Limb (tissue), 2 donors: ENCODE data around the gene BEST2.

Source experiments
- DNase-seq, 2 donors: peaks; one replicate each; pipeline ENCODE4 v3.0.0-alpha.2; 2016; ENCODE audit errors: extremely low spot score in 2 of 2

Gene BEST2

DNA sequence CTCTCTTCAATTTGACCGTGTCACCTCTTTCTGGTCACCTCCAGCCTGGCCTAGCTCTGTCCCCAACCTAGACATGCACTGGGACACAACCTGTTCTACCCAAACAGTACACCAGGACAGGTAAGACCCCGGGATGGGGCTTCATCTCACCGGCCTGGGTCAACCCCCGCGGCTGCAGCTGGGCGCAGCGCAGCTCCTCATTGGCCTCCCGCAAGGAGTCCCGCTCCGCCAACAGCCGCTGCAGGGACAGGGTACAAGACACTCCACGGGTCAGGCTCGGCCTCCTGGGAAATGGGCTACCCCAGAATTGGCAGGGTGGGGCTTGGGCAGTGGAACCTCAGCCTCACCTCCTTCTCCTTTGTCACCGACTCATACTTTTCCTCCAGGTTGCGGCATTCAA is 16.1 kb downstream of the BEST2 start:
- no peak for DNase-seq

- DNase-seq = peak; percentile 29 to 58
These were observed 18.1 kb downstream of the BEST2 start for GRCh38 chr19:12769689-12770088.

DNA sequence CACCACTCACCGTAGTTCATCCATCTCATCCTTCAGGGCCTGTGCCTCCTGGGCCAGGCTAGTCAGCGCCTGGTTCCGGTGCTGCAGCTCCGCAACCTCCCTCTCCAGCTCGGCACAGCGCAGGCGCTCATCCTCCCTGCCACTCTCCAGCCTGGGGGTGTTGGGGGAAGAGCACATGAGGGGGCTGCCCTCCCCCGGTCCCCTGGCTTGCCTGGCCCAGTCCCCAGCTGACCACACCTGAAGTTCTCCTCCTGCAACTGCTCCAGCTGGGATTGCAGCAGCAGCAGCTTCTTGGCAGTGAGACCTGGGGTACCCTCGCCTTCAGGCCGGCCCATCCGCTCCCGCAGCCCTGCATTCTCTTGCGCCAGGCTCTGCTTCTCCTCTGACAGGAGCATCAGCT is 19.3 kb downstream of the BEST2 start:
- no peak for DNase-seq

DNA sequence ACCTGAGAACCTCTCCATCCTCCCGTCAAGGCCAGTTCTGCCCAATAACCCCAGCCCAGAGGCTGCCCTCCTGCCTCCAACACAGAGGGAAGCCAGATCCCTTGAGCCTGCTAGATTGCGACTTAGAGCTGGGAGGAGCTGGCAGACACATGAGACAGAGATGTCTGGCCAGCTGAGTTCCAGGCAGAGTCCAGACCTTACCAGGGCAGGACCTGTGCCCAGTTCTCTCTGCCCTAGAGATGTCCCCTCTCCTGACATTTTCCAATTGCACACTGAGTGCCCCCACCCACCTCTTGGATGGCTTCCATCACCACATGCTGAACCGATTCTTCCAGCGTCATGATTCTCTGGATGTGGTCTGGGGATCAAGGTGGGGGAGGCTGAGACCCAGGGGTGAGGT is 20.7 kb downstream of the BEST2 start:
- no peak for DNase-seq

DNA sequence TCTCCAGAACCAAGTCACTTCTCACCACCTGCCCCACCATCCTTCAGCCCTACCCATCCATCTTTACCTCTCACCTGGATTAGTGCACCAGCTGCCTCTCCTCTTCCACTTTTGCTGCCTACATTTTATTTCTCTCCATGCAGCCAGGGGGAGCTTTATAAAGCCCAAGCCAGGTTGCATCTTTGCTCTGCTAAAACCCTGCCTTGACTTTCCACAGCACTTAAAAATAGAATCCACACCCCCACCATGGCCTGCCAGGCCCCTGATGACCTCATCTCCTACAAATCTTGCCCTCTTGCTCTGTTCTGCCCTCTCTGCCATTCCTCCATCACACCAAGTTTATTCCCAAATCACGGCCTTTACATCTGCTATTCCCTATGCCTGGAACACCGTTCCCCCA is 22.0 kb downstream of the BEST2 start:
- no peak for DNase-seq

GRCh38 chr19:12774588-12775555 is 23.3 kb downstream of the BEST2 start, which contains the start of gene HOOK2:
Gene HOOK2 (minus strand): TSS chr19:12775552. CDS start chr19:12775449, 103 bp downstream.
- no peak for DNase-seq

GRCh38 chr19:12777217-12778016 is 25.8 kb downstream of the BEST2 start:
- DNase-seq = peak; percentile 88 to 92

DNA sequence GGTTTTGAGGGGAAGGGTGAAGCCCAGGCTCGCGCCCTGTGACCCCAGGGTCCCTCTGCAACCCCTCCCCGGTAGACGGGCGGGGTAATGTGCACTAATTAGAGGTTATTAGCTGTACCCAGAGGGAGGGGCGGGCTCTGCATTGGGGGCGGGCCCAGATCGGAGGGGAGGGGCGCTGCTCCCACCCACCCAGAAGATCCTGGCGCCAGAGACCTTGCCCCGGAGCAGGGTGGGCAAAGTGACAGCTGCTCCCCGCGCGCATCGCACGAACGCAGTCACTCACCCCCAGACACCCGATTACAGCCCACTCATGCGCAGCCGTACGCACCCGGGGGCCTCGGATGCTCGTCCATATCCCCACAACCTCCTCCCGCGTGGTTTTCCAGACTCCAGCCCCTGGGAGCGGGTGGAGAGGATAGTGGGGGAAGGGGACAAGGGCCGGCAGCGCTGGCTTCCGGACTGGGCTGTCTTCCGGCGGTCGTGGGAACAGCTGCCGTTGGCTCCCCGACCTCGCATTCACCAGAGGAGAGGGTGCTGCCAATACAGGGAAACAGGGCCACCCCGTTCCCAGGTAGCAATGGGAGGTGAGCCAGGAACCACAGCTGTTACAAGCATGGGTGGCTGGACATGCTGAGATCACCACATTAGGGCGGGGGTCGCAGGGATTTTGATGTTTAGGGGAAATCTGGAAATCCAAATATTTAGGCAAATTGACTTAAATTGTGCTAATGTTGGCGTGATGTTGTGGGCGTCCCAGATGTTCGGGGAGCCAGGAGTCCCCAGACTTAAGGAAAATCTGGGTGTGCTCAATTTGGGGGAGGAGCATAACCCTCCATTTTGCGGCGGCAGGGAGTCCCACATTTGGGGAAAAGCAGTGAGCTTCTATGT is 26.7 kb downstream of the BEST2 start:
- peak; percentile 69 to 86 for DNase-seq

- no peak for DNase-seq
These were observed 27.2 kb downstream of the BEST2 start for GRCh38 chr19:12778905-12779161.

- peak; percentile 87 to 88 for DNase-seq
These were observed 27.8 kb downstream of the BEST2 start for GRCh38 chr19:12779162-12779993.

DNA sequence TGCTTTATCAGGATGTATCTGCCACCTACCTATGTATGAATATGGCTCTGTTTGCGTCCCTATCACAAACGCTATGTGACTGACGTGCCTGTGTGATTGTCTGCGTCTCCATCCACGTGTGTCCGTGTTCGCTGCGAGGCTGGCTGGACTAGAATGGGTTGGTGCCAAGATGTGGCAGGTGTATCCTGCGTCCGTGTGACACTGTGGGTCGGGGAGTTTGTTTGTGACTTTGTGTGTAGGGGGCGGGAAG is 30.5 kb downstream of the BEST2 start:
- DNase-seq = no peak

- DNase-seq = peak; percentile 75 to 94
These were observed 31.1 kb downstream of the BEST2 start for GRCh38 chr19:12782424-12783290.

- DNase-seq = no peak
These were observed 31.8 kb downstream of the BEST2 start for GRCh38 chr19:12783291-12783848.

DNA sequence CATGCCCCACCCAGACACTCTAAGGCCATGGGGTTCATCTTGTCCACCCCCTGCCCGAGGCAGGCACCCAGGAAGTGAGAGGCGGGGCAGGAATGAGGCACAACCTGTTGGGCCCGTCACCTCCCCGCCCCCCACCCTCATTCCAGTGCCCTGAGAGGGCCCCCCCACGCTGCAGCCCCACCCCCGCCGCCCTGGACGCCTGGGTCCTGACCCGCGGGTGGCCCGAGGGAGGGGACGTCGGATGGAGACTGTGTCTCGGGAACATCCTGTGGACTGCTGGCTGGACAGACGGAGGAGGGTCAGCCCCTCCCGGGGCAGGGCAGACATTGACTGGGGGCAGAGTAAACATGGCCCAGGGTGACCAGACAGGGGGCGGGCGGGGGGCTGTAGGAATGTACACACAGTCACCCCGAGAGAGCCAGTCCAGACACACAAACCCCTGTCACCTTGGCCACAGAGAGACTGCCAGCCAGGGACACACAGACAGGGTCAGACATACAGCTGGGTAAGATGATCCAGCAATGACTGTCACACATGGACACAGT is 32.3 kb downstream of the BEST2 start:
- DNase-seq = peak in 1 of 2 donors; percentile 34

- peak; percentile 2 to 34 for DNase-seq
These were observed 32.8 kb downstream of the BEST2 start for GRCh38 chr19:12784394-12784870.

- peak in 1 of 2 donors; percentile 40 for DNase-seq
These were observed 33.4 kb downstream of the BEST2 start for GRCh38 chr19:12784871-12785430.

DNA sequence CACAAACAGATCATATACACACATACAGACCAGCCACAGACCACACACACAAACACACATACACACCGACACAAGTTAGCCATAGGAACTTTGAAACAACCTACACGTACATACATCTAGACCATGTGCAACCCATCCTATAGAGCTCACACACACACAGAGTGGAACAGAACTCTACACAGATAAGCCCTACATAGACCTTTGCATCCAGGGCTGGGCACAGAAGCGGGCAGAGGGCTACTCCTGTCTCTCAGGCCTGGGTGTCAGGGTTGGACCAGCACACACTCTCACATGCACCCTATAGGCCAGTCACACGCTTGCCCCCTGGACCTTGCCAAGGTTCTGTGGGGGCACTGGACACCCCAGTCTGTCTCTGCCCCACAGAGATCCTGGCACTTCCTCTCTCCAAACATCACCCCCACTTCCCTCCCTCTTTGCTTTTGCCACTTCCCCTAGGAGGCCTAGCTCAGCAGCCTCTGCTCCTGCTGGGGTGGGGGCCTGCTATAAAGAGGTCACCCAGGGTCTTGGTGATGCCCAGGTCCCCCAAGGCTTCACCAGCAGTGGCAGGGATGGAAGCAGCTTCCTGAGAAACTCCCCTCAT is 33.9 kb downstream of the BEST2 start:
- no peak for DNase-seq

DNA sequence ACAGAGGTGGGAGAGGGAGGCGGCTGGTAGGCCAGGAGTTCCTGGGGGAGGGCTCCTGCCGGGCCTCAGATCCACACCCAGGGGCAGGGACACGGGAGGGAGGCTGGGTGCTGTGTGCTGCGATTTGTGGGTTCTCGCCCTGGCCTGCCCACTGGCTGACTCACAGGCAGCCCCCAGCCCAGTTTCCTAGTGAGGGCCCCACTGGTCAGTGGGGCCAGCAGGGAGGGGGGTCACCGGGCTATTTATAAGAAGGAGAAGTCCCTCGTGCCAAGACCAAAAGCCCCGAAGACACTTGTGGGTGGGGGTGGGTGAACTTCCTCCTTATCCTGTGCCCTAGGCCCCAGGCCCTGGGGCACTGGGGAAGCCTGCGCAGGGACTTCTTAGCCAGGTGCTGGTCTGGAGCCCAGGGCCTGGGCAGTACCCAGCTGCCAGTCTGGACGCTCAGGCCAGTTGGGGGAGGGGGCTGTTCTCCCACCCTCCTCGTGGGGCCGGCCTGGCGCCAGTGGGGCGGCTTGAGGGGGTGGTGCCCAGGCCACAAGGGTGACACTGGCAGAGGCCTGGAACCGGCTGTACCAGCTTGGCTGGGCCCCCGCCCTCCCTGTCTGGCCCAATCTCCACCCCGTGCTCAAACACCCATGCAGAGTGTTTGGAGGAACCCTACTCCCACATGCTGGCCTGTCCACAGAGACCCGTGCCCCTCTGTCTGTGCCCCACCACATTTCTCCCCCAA is 34.7 kb downstream of the BEST2 start:
- peak in 1 of 2 donors; percentile 2 for DNase-seq
